NCI-H2196 (cell line): ENCODE measurements around the gene C6orf136.

ENCODE experiments used
- DNase-seq: peaks from one replicate; lab custom pipeline; 2025; ENCODE audit not compliant: unreplicated experiment; lab: John Stamatoyannopoulos, UW

The C6orf136 gene

GRCh38 chr6:30686009-30686907 lies 39.3 kb downstream of the C6orf136 start, which contains the start of gene PPP1R18:
Gene PPP1R18 (minus strand): TSS chr6:30686645. CDS start chr6:30686018, 627 bp downstream.
- peak; percentile 31 for DNase-seq

- peak; percentile 59 for DNase-seq
Measured at GRCh38 chr6:30686908-30687658, 40.1 kb downstream of the C6orf136 start.

- no peak for DNase-seq
Measured at GRCh38 chr6:30687659-30688431, 40.9 kb downstream of the C6orf136 start.

GRCh38 chr6:30688569-30688968 lies 41.6 kb downstream of the C6orf136 start:
- DNase-seq = no peak

GRCh38 chr6:30689022-30689865 lies 42.3 kb downstream of the C6orf136 start:
- DNase-seq = no peak

GRCh38 chr6:30689985-30690384 lies 43.1 kb downstream of the C6orf136 start:
- DNase-seq = no peak

- DNase-seq = peak; percentile 84
Measured at GRCh38 chr6:30690403-30691207, 43.7 kb downstream of the C6orf136 start, which contains the start of gene NRM. Gene NRM (minus strand): TSS chr6:30690984. CDS start chr6:30690974, 10 bp downstream.

GRCh38 chr6:30691208-30691847 lies 44.4 kb downstream of the C6orf136 start:
- DNase-seq = no peak

- no peak for DNase-seq
Measured at GRCh38 chr6:30696432-30696831, 49.5 kb downstream of the C6orf136 start.

- DNase-seq = no peak
Measured at GRCh38 chr6:30700340-30700739, 53.4 kb downstream of the C6orf136 start.
